PC-9 (cell line): ENCODE data around the gene MIDN. TPM values are rescaled to one million over a fixed set of nuclear protein-coding genes. Genes with fewer than 3 reads are reported as not detected.

Experiments
- BruUV-seq: library from RNA; stranded (reverse); fragments of 400-500 nt; replicated peaks from 2 replicates; lab custom pipeline; 2021; lab: Mats Ljungman, UMichigan
- CTCF ChIA-PET: fragments of 300-600 bp; sonication (Branson Sonifier 250); formaldehyde crosslinking; loops from one replicate; lab custom pipeline; 2022; ENCODE audit warnings: antibody characterized with exemption; lab: Charles Lee
- POLR2A ChIA-PET: fragments of 300-600 bp; sonication (Branson Sonifier 250); formaldehyde crosslinking; loops from one replicate; lab custom pipeline; 2022; ENCODE audit warnings: antibody characterized with exemption; ENCODE audit not compliant: unreplicated experiment; lab: Charles Lee
- DNase-seq, 2 experiments: peaks; one replicate each; pipeline versions ENCODE4 v3.0.0 to v3.0.0-alpha.2; 2015 to 2022; ENCODE audit warnings: mixed read lengths in 1 of 2
- H2AFZ ChIP-seq: fragments of 200-600 bp; sonication (generic); 2 replicates; pipeline ENCODE4 v1.8.1; 2017; ENCODE audit warnings: antibody characterized with exemption
- H3F3A ChIP-seq: fragments of 200-600 bp; sonication (generic); 2 replicates; pipeline ENCODE4 v1.8.1; 2017; ENCODE audit warnings: antibody characterized with exemption, mild to moderate bottlenecking, low read depth; ENCODE audit not compliant: insufficient read depth
- H3K27ac ChIP-seq: fragments of 200-600 bp; sonication (generic); 2 replicates; pipeline ENCODE4 v1.6.1; 2016; ENCODE audit warnings: mixed run types
- H3K27me3 ChIP-seq: fragments of 200-600 bp; sonication (generic); 2 replicates; pipeline ENCODE4 v1.6.1; 2016; ENCODE audit warnings: low read depth, mixed run types; ENCODE audit not compliant: insufficient read depth
- H3K36me3 ChIP-seq: fragments of 200-600 bp; sonication (generic); 2 replicates; pipeline ENCODE4 v1.6.1; 2016; ENCODE audit warnings: low read depth, mixed run types
- H3K4me1 ChIP-seq: fragments of 200-600 bp; sonication (generic); replicated peaks from 2 replicates; pipeline ENCODE4 v1.6.1; 2016; ENCODE audit warnings: mixed run types; ENCODE audit not compliant: insufficient read depth
- H3K4me2 ChIP-seq: fragments of 200-600 bp; sonication (generic); 2 replicates; pipeline ENCODE4 v1.6.1; 2017; ENCODE audit warnings: mixed run types
- H3K4me3 ChIP-seq: fragments of 200-600 bp; sonication (generic); 2 replicates; pipeline ENCODE4 v1.6.1; 2016; ENCODE audit warnings: mixed run types
- H3K79me2 ChIP-seq: fragments of 200-600 bp; sonication (generic); 2 replicates; pipeline ENCODE4 v1.6.1; 2017; ENCODE audit warnings: low read depth, mixed run types
- H3K9me2 ChIP-seq: fragments of 200-600 bp; sonication (generic); 2 replicates; pipeline ENCODE4 v1.8.1; 2017; ENCODE audit warnings: mild to moderate bottlenecking; ENCODE audit not compliant: insufficient read depth
- H3K9me3 ChIP-seq: fragments of 200-600 bp; sonication (generic); 2 replicates; pipeline ENCODE4 v1.8.1; 2016; ENCODE audit warnings: low read depth; ENCODE audit not compliant: insufficient read depth
- H4K20me1 ChIP-seq: fragments of 200-600 bp; sonication (generic); 2 replicates; pipeline ENCODE4 v1.8.1; 2017; ENCODE audit not compliant: insufficient read depth
- CTCF ChIP-seq: fragments of 200-600 bp; sonication (generic); conservative IDR thresholded peaks from 2 replicates; pipeline ENCODE4 v1.6.1; 2017; ENCODE audit warnings: mixed run types, antibody characterized with exemption, mild to moderate bottlenecking, moderate library complexity
- EZH2 ChIP-seq: fragments of 200-600 bp; sonication (generic); IDR thresholded peaks from 2 replicates; pipeline ENCODE4 v1.8.0; 2017; ENCODE audit warnings: antibody characterized with exemption, low read depth
- intact Hi-C: fragments of 100-400 bp; cut with micrococcal nuclease; formaldehyde crosslinking; loops from one replicate; pipeline ENCODE4 v1.10.0; 2022; ENCODE audit not compliant: unreplicated experiment
- total RNA-seq: library from RNA; stranded (reverse); gene quantifications from 2 replicates; pipeline ENCODE4 v1.2.3, GENCODE V29; 2021

Gene MIDN
- total RNA-seq, 1 experiment from 2014 or later = 61.4 TPM

GRCh38 chr19:1258707-1259205 is 10.4 kb downstream of the MIDN start:
- intact Hi-C loops = no loop called here
- Histone ChIP-seq H3K4me2 (peak overlapping the region; percentile 74), H3K79me2 (peaks cover 43% of the 10 kb centered on the region)

GRCh38 chr19:1259206-1259875 is 11.0 kb downstream of the MIDN start:
- DNase-seq = peak; percentile 77 to 85
- no peak for TF ChIP-seq EZH2
- no peak for TF ChIP-seq CTCF
- Histone ChIP-seq H3K27ac (peak overlapping the region; percentile 92), H3K4me1 (peaks cover 51% of the 10 kb centered on the region), H3K36me3 (peaks cover 2% of the 10 kb centered on the region; the same call in 1 of the 2 replicates), H3K27me3 (no peaks in the 10 kb centered on the region), H3K9me3 (no peaks in the 10 kb centered on the region), H4K20me1 (peaks cover 9% of the 10 kb centered on the region; the same call in 1 of the 2 replicates), H3K4me2 (peak overlapping the region; percentile 74), H3K9me2 (no peaks in the 10 kb centered on the region), H2AFZ (no peak overlapping the region), H3F3A (peaks cover 66% of the 10 kb centered on the region), H3K79me2 (peaks cover 37% of the 10 kb centered on the region), H3K4me3 (peak overlapping the region; percentile 42; the same call in 1 of the 2 replicates)
- intact Hi-C loops = no loop called here
- ChIA-PET CTCF (no interaction called here), POLR2A (interaction anchor here (0.5 kb wide), 1 partner anchor 10 kb away, joined by 4 read pairs; the partner anchor contains the start of gene CIRBP)
- BruUV-seq = TSS peak; percentile 78

More at GRCh38 chr19:1258707-1259205, 10.4 kb downstream of the MIDN start:
- BruUV-seq = no TSS peak
- Histone ChIP-seq H3F3A (peaks cover 67% of the 10 kb centered on the region), H4K20me1 (peaks cover 10% of the 10 kb centered on the region; the same call in 1 of the 2 replicates), H3K27ac (peak overlapping the region; percentile 92), H3K9me2 (no peaks in the 10 kb centered on the region), H3K36me3 (peaks cover 3% of the 10 kb centered on the region; the same call in 1 of the 2 replicates), H3K27me3 (no peaks in the 10 kb centered on the region), H2AFZ (no peak overlapping the region), H3K4me1 (peaks cover 53% of the 10 kb centered on the region), H3K4me3 (peak overlapping the region; percentile 42; the same call in 1 of the 2 replicates), H3K9me3 (no peaks in the 10 kb centered on the region)
- CTCF ChIA-PET = interaction anchor here (0.7 kb wide), 1 partner anchor 43 kb away, joined by 3 read pairs; no protein-coding TSS in a partner anchor
- TF ChIP-seq EZH2 = no peak
- no peak for TF ChIP-seq CTCF
- DNase-seq = no peak
- POLR2A ChIA-PET = no interaction called here

GRCh38 chr19:1259876-1260748 is 11.7 kb downstream of the MIDN start:
- no peaks in the 10 kb centered on the region for H3K27me3 ChIP-seq
- peak overlapping the region; percentile 92 for H3K27ac ChIP-seq
- peak; percentile 65 to 82 for DNase-seq
- peak overlapping the region; percentile 74 for H3K4me2 ChIP-seq
- H3K79me2 ChIP-seq = peaks cover 30% of the 10 kb centered on the region
- no TSS peak for BruUV-seq
- H3K9me3 ChIP-seq = no peaks in the 10 kb centered on the region
- peak overlapping the region; percentile 40; the same call in 1 of the 2 replicates for H3K4me3 ChIP-seq
- no peaks in the 10 kb centered on the region; the same call in 1 of the 2 replicates for H3K36me3 ChIP-seq
- TF ChIP-seq CTCF (no peak), EZH2 (no peak)
- H2AFZ ChIP-seq = no peak overlapping the region
- H3K9me2 ChIP-seq = no peaks in the 10 kb centered on the region
- CTCF ChIA-PET = no interaction called here
- H3K4me1 ChIP-seq = peaks cover 57% of the 10 kb centered on the region
- peaks cover 62% of the 10 kb centered on the region for H3F3A ChIP-seq
- peaks cover 9% of the 10 kb centered on the region; the same call in 1 of the 2 replicates for H4K20me1 ChIP-seq
- intact Hi-C loops = no loop called here
- POLR2A ChIA-PET = interaction anchor here (0.5 kb wide), 1 partner anchor 9 kb away, joined by 4 read pairs; the partner anchor contains the start of gene CIRBP
